Left colon (tissue), 2 donors: Measurements from ENCODE around the gene PARD3B. TPM values are rescaled to one million over a fixed set of nuclear protein-coding genes. Genes with fewer than 3 reads are reported as not detected.
"Not testable (repeated sequence)": the region's sequence is repeated elsewhere in the genome, so short reads cannot be mapped to it uniquely, and the experiment has no call there.

Source experiments
- ATAC-seq: fragments of 200-7000 bp; cut with Tn5 transposase; one replicate; pipeline ENCODE4 v1.9.1; 2020; ENCODE audit warnings: mild to moderate bottlenecking, moderate library complexity
- DNase-seq, 2 donors: peaks; one replicate each; pipeline ENCODE4 v3.0.0-alpha.2; 2020
- intact Hi-C, 2 donors: fragments of 100-400 bp; cut with DNase I in 1 of 2; cut with micrococcal nuclease in 1 of 2; formaldehyde crosslinking; loops; one replicate each; pipeline versions ENCODE4 v1.11.2 to v1.14.0; 2022; cut with DNase I, micrococcal nuclease
- total RNA-seq, 2 donors: library from RNA; stranded (reverse); fragmentation: NEBNext Ultra II Directional; extraction: Animal tissue kit (Norgen Biotek cat#: 25700); gene quantifications; one replicate each; pipeline ENCODE4 v1.2.1, GENCODE V29; 2021
- donor health status: DM: no; HTN: no; CAD: no.
- donor health status: DM: yes; HTN: yes; CAD: no.

The PARD3B gene
- total RNA-seq, 2 donors from 2014 or later, result 28.3 to 30.5 TPM

DNA sequence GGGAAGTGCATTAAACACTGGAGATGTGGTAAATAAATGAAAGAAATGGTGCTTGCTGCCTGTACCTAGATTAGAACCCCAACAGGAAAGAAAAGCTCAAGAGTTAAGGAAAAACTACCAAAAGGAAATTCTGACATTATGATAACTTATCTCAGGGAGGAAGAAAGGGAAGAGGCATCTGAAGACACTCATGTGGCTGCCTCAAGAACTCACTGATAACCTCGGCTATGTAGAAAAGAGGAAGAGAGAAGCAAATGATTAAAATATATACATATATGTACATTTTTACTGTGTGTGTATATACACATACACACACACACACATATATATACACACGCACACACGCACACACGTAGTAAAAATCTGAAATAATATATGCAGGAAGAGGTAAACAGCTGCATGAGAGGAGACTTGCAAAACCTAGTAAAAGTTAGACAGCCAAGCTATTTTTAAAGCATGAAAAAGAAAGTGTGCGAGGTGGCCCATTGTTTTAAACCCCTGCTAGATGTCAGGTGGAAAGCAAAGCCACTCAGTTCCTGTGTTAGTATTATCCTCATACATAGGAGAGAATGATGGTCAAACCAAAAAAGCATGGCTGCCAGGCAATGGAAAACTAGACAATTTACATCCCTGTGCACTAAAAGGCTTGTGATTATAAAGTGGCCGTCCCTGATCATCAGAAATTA, 654.0 kb downstream of the PARD3B start:
- intact Hi-C loops, result no loop called here
- no peak for DNase-seq
- ATAC-seq, result no peak

DNA sequence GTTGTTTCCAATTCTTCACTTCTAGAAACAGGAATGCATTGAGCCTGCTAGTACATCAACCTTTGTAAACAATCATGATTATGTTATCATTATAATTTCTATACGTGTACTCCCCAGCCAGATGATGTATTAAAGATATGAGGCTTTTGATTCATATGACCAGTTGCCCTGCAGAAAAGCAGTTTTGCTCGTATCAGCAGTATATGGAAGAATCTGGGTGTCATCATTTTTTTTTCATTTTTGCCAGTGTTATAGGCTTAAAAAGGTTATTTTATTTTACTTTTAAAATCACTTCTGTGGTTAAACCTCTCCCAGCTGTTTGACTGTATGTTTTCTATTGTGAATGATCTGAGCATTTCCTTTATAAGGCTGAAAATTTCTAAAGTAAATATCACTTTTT, 665.2 kb downstream of the PARD3B start:
- no peak for ATAC-seq
- intact Hi-C loops, result no loop called here
- DNase-seq, result no peak

DNA sequence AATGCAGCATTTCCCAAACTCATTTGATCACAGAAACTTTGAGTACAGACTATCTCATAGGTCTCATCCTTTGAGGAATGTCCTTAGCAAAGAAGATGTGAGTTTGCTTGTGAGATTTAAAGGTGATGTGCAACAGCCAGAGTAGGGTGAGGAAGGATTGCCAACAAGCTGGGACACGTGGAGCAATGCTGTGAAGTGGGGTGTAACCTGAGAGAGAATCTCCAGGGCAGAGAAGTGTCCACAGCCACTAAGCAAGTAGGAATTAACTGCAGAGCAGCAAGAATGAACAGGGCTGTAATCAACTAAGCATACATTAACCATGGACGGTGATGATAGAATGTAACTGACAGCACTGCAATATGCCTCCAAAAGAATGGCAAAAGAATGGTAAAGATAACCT, 667.1 kb downstream of the PARD3B start:
- no peak for ATAC-seq
- DNase-seq, result no peak
- intact Hi-C loops, result no loop called here

DNA sequence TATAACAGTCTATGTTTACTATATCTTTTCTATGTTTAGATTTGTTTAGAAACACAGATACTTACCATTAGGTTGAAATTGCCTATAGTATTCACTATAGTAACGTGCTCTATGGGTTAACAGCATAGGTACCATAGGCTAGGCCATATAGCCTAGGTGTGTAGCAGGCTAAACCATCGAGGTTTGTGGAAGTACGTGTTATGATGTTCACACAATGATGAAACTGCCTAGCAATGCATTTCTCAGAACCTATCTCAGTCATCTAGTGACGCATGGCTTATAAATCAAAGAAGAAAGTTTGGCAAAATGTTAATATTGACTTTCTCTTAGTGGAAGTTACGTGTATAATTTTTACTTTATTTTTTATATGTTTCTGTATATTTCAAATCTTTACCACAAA, 670.8 kb downstream of the PARD3B start:
- intact Hi-C loops, result no loop called here
- no peak for ATAC-seq
- DNase-seq, result no peak

DNA sequence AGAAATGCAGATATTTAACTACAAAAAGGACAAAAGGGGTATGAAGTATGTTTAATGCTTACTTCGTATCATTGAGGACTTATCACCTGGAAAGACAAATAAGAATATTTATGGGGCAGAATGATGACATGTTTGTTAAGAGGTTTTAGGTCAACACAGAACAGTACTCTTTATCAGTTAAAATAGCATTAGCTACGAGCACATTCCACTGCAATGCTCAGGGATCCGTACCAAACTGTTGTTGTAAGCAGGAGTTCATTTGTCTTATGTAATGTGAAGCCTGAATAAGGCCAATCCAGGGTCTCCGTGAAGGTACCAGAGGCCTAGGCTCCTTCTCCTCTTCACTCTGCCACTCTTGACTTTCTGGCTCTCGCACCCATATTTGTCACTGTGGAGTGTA, 671.3 kb downstream of the PARD3B start:
- ATAC-seq (no peak), DNase-seq (no peak)
- intact Hi-C loops, result no loop called here

DNA sequence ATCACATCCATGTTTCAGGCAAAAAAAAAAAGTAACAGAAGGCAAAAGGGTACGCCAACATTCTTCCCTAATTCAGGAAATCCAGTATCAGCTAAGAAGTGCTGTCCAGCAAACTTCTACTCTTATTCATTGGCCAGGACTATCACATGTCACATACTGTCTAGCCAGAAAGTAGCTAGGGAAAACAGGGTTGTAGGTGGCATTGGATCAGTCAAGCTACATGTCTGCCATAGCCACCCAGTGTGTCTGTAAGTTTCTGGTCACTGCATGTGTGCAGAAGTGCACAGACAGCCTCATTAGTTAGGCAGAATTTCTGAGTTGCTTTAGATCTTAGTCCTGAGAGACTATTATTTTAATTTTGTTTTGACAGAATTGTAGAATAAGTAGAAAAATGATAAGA, 671.7 kb downstream of the PARD3B start:
- intact Hi-C loops, result no loop called here
- ATAC-seq, result no peak
- no peak for DNase-seq

DNA sequence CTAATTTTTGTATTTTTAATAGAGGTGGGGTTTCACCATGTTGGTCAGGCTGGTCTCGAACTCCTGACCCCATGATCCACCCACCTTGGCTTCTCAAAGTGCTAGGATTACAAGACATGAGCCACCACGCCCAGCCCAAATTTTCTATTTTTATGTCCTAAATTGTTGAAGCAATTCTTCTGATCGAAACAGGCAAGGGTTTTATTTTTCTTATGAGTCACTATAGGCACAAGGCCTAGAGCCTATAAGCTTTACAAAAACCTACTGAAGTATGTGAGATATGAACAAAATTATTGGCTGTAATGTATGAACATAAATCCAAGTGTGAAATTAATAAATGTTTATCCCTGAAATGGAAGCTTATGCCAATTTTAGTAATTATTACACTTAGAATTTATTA, 672.8 kb downstream of the PARD3B start:
- ATAC-seq (no peak), DNase-seq (no peak)
- intact Hi-C loops, result no loop called here

DNA sequence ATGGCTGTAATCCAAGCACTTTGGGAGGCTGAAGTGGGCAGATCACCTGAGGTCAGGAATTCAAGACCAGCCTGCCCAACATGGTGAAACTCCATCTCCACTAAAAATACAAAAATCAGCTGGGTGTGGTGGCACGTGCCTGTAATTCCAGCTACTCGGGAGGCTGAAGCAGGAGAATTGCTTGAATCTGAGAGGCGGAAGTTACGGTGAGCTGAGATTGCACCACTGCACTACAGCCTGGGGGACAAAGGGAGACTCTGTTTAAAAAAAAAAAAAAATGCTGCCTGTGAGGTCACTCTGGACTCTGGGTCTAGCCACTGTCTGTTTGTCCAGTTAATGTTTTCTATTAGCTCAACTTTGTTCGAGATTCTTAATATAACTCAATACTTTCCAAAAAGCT, 673.5 kb downstream of the PARD3B start:
- intact Hi-C loops, DNase-seq, ATAC-seq: not testable (repeated sequence)

DNA sequence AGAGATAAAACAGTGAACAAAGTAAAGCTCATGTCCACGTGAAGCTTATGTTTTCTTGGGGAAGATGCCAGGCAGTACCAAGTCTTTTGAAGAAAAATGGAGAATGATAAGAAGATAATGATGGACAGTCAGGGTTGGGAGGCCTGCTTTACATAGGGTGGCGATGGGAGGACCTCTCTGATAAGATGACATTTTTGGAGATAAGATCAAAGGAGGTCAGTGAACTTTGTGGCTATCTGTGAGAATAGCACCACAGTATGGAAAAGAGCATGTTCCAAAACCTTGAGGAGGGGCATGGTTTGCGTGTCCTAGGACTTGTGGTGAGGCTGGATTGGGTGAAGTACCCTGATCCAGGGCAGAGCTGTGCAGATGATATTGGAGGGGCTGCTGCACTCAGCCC, 675.3 kb downstream of the PARD3B start:
- intact Hi-C loops, result no loop called here
- ATAC-seq (no peak), DNase-seq (no peak)

DNA sequence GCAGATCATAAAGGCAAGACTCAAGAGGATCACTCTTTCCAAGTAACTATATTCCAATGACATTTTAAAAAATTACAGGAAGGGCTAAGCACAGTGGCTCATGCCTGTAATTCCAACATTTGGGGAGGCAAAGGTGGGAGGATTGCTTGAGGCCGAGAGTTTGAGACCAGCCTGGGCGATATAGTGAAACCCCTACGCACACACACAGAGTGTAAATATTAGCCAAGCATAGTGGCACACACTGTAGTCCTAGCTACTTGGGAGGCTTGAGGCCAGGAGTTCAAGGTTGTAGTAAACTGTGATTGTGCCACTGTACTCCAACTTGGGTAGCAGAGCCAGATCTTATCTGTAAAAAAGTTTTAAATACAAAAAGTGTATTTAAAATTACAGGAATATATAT, 686.8 kb downstream of the PARD3B start:
- no peak for DNase-seq
- ATAC-seq, result no peak
- intact Hi-C loops, result no loop called here

DNA sequence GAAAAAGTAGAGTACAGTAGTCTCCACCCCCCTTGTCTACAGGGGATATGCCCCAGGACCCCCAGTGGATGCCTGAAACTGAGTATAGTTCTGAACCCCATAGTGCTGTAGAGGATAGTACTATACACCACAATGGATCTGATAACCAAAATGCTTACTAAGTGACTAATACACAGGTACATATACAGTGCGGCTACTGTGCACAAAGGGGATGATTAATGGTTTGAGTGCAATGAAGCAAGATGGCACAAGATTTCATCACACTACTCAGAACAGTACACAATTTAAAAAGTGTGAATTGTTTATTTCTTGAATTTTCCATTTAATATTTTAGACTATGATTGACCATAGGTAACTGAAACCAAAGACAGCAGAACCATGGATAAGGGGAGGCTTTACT, 690.2 kb downstream of the PARD3B start:
- no peak for DNase-seq
- ATAC-seq, result no peak
- intact Hi-C loops, result no loop called here

DNA sequence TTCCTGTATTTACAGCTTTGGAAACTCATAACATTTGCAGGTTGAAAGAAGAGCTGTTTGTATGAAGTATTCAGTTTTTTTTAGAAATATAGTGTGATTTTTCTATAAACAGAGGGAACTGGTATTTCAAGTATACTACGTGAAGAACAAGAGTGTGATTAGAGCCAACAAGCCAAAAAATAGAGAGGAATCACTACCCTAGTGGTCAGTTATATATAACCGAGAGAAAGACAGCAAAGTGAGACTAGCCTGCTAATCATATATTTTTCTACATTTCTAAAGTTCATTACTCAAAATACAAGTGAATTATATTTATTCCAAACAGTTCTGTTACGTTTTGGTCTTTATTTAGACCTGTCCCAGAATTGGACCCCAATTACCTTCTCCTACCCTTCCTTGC, 692.2 kb downstream of the PARD3B start:
- DNase-seq (no peak), ATAC-seq (no peak)
- intact Hi-C loops, result no loop called here

DNA sequence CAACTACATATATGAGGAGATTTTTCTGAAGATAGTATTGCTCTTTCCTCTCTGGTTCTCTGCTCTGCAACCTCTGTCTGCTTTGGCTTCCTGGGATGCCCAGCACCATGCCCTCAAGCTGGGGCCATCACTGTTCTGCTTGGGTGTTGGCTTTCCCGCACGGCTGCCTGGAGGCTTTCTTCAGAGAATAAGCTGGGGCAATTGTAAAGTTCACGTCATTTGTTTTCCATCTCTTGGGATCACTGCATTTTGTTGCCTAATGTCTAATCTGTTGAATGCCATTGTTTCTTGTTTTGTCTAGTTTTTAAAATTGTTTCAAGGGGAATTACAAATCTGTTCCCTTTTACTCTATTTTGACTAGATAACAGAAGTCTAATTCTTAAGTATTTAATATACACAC, 699.7 kb downstream of the PARD3B start:
- intact Hi-C loops, result no loop called here
- no peak for ATAC-seq
- no peak for DNase-seq

DNA sequence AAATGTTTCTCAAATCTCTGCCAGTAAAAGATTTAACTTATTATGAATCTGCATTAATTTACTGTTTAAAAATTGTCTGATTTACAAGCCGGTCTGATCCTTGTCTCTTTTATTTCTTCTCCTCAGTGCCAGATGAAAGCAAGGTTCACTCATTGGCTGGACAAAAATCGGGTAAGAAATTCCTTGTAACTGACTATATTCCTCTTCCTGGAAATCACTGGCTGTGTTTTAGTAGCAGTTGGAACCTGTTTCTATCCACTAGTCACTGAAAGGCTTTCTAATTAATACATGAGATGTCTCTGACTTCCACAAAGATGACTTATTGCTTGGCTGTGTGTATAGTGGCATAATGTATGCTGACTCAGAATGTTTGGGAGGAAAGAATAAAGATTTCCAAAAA, 700.4 kb downstream of the PARD3B start:
- DNase-seq (no peak), ATAC-seq (no peak)
- intact Hi-C loops, result no loop called here

DNA sequence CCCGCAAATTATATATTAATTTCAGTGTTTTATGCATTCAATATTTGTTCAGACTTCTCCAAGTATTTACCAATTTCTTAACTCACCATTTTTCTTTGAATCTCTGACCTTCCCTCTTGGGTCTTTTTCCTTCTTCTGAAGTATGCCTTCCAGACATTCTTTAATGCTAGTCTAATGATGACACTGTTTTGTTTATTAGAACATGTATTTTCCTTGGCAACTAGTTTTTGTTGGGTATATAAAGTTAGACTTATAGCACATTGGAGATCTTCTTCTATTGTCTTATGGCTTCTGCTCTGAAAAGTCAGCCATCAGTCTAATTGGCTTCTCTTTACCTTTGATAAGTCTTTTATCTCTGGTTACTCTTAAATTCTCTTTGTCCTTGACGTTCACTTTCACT, 713.8 kb downstream of the PARD3B start:
- intact Hi-C loops, result no loop called here
- no peak for DNase-seq
- no peak for ATAC-seq

DNA sequence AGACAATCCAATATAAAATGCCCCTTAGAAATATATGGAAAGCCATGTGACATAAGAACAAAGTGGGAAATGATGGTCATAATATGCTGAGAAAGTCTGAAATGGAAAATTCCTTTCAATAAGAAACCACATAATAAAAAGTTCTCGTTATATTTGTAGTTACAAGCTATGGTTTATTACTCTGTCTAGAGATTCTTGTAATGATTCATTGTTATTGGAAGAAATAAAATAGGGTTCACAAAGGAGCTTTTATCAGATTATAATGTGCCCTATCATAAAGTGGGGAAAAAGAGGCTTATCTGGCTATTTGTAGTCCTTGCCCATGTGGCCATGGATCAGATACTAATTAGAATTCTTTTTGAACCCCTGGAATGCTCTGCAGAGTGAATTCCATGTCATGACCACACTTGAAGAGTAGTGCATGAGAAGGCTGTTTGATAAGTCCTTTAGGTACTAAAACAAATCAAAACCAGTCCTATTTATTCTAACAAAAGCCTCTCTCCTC, 716.3 kb downstream of the PARD3B start:
- DNase-seq (no peak), ATAC-seq (no peak)
- intact Hi-C loops, result no loop called here

DNA sequence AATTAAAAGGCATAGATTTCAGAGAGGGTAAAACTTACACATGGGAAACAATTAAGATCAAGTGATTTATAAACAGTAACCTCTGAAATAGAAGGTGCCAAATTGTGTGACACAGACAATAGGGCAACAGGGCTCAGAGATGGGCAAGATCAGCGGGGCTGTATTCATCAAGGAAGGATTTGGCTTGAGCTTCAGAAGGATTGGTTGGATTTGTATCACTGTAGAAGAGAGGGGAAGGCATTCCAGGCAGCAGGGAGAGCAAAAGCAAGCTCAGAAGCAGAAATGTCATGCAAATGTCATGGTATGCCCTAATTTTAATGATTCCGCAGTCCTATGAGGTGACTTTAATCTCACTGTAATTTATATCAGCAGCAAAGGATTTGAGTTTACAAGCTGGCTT, 722.0 kb downstream of the PARD3B start:
- intact Hi-C loops, result no loop called here
- ATAC-seq (no peak), DNase-seq (no peak)

DNA sequence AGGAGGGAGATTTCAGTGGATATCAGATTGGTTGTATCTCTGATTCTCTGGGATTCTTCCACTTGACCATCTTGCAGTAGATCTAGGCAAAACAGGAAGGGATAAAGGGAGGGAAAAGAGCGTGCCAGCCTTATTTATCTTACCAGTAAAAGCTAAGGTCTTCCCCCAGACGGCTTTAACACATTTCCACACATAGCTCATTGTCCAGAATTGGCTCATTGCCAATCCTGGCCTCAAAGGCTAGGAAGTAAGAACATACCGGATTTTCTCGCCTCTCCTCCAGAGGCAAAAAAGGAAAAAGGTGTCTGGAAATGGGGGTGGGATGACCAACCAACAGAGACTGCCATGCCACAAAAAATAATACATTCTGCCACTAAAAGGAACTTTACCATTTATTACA, 725.4 kb downstream of the PARD3B start:
- intact Hi-C loops, result no loop called here
- ATAC-seq, result no peak
- no peak for DNase-seq

DNA sequence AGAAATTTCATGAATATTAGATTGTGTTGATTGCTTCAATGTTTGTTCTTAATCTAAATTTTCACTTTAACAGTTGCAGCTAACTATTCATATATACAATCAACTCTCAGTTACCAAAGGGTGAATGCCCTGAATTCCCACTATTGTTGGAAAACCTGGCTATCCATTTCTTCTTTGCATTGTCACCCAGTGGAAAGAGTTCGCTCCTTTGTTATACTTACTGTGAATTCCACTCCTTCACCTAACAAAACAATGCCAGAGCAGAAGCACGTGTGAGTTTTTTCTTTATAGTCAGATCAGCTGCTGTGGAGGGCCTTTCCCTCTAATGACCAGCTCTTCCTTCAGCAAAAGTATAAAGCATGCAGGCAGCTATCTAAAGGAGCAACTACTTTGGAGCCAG, 727.9 kb downstream of the PARD3B start:
- DNase-seq, result no peak
- intact Hi-C loops, result no loop called here

DNA sequence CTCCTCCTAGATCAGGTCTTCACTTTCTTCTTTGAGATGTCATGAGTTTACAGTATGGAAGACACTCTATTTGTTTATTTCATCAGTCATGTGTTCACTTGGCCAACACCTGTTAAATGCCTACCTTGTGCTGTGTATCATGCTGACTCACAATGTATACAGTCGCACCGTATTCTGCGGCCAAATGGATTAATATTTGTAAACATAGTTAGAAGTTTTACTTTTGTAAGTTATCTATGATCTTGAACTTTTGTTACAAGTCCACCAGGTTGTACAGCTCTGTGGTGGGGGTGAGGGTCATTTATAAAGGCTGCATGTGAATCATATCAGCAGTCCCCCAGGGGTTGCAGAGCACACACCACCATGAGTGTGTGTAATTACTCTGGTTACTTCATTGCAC, 728.4 kb downstream of the PARD3B start:
- no peak for ATAC-seq
- intact Hi-C loops, result no loop called here
- DNase-seq, result no peak

More for the DNA sequence above, 727.9 kb downstream of the PARD3B start:
- ATAC-seq, result no peak

DNA sequence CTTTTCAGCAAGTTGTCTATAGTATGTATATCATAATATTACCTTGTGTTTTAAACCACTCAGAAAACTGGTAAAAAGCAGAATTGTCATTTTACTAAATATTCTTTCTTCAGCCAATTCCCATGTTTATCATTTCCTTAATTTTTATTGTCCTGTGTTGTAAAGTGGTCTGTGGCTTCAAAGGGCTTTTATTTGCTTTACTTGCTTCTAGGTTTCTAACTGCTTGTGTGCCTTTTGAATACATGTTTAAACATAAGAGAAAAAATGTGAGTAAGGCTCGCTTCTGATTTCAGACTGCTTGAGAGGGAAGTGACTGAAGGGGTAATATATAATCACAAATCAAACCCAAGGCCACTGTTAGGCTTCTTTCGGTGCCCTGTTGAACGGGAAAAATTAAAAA, 729.5 kb downstream of the PARD3B start:
- ATAC-seq (no peak), DNase-seq (no peak)
- intact Hi-C loops, result no loop called here
